ENCODE data around the gene C1orf232.

Gene C1orf232

GRCh38 chr1:26177182-26177684 is 8.5 kb upstream of the C1orf232 start, which contains the start of gene CNKSR1:
Gene CNKSR1, plus strand, starts transcription at chr1:26177491. Its CDS starts 57 bp downstream, at chr1:26177548.
- no peak for DNase-seq (ENCODE audit: low read depth)

GRCh38 chr1:26175346-26175745 is 6.6 kb upstream of the C1orf232 start:
- no peak for DNase-seq (ENCODE audit: low read depth)

- no peak for DNase-seq (ENCODE audit: low read depth)
Measured at GRCh38 chr1:26171084-26172072, 2.6 kb upstream of the C1orf232 start, which contains the start of gene ZNF593OS. Gene ZNF593OS, minus strand, starts transcription at chr1:26171832. Its CDS starts 171 bp downstream, at chr1:26171661.

DNA sequence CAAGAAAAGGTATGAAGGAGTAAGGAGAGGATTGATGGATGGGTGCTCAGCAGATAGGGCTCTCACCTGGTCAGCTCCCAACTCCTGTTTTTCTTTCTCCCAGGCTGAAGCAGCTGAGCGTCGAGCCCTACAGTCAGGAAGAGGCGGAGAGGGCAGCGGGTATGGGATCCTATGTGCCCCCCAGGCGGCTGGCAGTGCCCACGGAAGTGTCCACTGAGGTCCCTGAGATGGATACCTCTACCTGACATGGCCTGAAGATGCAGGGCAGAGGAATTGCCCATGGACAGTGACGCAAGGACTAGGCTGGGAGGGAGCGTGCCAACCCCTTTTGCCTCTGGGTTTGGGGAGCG is 1.7 kb upstream of the C1orf232 start:
- no peak for DNase-seq (ENCODE audit: low read depth)

GRCh38 chr1:26169669-26170471 is 1.1 kb upstream of the C1orf232 start, which contains the start of gene ZNF593:
Gene ZNF593, plus strand, starts transcription at chr1:26169908. Its CDS starts 76 bp downstream, at chr1:26169984.
- peak; percentile 63 for DNase-seq (ENCODE audit: low read depth)

- DNase-seq (ENCODE audit: low read depth) = no peak
Measured at GRCh38 chr1:26169198-26169554, 413 bp upstream of the C1orf232 start.

DNA sequence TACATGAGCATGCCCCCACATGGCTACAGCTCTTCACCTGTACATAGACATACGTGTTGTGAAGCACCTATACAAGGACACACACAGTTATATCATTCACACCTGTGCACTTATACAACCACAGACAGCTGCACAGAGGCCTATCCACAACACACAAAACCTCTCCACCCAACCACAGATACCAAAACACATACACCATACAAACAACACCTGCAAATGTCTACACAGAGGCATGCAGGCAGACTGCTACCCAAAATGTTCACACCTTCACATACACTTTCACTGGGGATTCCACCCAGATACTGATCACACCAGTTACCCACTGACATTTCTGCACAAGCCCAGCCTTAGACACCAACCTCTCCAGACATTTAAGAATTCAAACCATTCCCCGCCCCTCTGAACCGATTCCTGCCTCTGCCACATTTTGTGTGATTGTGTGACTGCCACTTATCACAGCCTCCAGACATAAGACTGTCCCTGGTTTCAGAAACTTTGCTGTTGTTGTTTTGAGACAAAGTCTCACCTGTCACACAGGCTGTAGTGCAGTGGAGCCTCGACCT is 2.0 kb downstream of the C1orf232 start:
- DNase-seq (ENCODE audit: low read depth) = no peak

DNA sequence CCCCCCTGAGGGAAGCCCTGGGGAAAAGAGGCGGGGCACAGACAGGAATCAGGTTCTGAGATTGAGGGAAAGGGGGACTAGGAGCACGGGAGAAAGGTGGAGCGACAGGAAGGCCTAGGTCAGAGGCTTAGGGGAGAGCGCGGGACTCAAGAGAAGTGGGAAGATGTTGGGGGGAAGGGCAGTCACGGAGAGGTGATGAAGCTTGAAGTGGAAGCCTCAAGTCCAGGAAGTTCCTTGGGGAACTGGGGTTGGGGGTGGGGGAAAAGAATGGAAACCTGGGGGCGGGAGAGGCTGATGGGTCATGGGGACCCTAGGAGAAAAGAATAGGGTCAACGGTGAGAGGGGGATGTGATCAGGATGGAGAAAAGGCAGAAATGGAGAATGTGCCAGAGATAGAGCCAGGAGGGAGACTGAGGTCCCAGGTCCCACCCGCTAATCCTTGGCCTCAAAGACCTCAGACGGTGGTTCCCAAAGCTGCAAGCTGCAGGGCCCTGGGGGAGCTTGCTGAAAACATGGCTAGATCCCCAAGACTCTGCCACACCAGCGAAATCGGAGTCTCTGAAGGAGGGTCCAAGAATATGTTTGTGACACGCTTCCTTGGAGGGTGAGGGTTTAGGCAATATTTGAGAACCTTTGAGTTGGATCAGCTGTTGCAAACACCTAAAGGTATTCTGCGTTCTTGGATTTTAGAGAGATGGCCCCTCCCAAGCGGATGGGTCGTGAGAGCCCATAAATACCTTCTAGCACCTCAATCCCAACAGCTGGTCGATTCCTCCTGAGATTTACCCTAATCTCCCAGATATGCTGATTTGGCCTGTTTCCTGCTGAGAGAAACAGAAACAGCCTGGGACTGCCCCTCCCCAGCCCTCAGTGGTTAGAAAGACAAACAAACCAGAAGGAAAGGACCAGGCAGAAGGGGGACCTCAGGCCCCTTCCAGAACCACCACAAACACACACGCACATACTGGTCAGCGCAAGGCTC is 3.6 kb downstream of the C1orf232 start:
- DNase-seq (ENCODE audit: low read depth) = no peak

GRCh38 chr1:26164036-26164860 is 4.5 kb downstream of the C1orf232 start:
- DNase-seq (ENCODE audit: low read depth) = peak; percentile 22

DNA sequence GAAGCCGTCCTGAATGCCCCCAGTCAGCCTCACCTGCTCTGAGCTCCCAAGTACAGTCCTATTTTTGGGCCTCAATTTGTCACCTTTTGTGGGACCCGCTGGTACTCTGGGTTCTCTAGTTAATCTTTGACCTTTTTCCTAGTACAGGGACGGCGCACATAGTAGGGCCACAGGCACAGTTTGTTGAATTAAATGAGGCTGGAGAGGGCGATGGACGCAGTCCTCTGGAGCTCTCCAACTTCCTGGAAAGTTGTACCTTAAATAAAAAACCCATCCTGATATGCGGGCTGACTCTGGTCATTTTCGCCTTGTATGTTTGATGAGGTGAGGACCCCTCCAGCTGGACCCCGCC is 5.1 kb downstream of the C1orf232 start:
- DNase-seq (ENCODE audit: low read depth) = no peak

GRCh38 chr1:26162220-26162709 is 6.5 kb downstream of the C1orf232 start:
- no peak for DNase-seq (ENCODE audit: low read depth)

DNA sequence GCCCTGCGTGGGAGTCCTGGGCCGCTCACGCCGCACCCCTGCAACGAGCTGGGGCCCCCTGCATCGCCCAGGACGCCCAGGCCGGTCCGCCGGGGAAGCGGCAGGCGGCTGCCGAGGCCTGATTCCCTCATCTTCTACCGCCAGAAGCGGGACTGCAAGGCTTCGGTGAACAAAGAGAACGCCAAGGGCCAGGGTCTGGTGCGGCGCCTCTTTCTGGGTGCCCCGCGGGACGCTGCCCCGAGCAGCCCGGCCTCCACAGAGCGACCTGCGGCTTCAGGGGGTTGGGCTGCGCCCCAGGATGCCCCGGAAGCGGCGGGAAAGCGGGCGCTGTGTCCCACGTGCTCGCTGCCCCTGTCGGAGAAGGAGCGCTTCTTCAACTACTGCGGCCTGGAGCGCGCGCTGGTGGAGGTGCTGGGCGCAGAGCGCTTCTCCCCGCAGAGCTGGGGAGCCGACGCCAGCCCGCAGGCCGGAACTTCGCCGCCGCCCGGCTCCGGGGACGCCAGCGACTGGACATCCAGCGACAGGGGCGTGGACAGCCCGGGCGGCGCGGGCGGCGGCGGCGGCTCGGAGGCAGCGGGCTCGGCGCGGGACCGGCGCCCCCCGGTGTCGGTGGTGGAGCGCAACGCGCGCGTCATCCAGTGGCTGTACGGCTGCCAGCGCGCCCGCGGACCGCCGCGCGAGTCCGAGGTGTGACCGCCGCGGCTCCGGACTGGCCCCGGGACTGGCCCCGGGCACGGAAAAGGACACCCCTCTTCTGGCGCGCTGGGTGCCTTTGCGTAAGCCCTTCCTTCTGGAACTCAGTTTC is 7.1 kb downstream of the C1orf232 start:
- no peak for DNase-seq (ENCODE audit: low read depth)

GRCh38 chr1:26160527-26161414 is 8.0 kb downstream of the C1orf232 start:
- DNase-seq (ENCODE audit: low read depth) = no peak

- no peak for DNase-seq (ENCODE audit: low read depth)
Measured at GRCh38 chr1:26159743-26160039, 9.1 kb downstream of the C1orf232 start.

DNA sequence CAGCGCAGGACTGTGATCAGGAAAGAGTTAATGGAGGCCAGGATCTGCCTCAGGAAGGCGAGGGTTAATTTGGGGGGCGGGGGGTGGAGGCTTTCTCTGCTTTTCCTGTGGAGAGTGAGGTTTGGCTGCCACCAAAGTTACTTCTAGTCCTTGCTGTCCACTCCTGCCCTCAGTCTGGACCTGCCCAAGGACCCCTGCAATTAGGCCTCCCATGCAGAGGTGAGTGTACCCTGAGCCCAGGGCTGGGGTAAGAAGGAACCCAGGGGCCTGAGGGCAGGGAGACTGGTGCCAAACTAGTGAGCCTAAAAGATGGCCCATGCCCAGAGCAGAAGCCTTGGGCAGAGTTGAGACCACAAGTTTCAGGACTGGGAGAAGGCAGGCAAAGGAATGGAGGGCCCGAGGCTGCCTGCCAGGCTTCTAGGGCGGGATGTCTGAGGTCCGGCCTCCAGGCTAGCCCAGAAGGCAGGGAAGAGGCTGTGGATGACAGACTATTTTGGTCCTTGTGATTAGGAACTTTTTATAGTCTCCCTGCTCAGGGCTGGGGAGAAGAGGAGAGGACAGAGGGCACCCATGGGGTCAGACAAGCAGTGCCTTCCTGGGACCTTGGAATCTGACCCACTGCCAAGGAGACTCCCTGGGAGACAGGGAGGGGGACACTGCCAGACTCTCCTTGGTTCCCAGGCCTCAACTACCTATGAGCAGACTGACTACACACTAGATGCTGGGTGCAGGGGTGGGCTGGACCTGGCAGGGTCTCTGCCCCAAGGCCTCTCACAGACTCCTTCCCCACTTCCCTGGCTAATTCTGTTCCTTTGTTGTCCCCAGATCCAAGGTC is 9.6 kb downstream of the C1orf232 start, which contains the start of gene FAM110D:
Gene FAM110D, plus strand, starts transcription at position 172 of the 835 bp plus-strand sequence. CDS start 2,213 bp downstream, outside the sequence.
- no peak for DNase-seq (ENCODE audit: low read depth)

DNA sequence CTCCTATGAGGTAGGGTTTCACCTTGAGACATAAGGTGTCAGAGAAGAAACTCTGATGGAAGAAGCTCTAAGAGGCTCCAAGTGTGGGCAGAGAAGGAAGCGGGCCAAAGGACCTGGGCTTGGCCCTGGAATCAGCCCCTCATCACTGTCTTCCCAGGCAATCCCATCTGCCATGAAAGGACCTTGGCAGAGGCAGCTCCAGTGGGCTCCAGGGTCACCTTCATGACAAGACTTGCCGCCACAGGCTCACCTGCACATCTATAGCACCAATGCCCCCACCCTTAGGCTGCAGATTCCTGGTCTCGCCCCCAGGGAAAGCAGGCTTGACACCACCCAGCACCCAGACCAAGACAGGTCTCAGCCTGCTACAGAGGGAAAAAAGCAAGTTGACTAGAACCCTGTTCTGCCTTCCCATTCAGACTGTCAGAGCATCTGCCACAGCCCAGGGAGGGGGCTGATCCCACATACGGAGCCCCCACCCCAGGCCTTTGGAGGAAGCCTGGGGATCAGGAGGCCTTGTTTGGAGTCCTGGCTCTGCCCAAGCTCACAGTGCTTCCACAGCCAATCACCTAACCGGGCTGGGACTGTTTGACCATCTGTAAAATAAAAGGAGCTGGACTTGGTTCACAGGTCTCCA is 10.4 kb downstream of the C1orf232 start:
- no peak for DNase-seq (ENCODE audit: low read depth)

Data from T follicular helper cell (primary cell).